Measurements from ENCODE around the gene CILP2.

GRCh38 chr19:19579533-19580361 lies 41.7 kb downstream of the CILP2 start:
- TF ChIP-seq EZH2 (IDR thresholded peaks at IDR 0.05; ENCODE audit: low read depth, low read length, severe bottlenecking) (no peak), ATF2 (IDR thresholded peaks at IDR 0.05; ENCODE audit: low read length) (no peak), POLR2A (IDR thresholded peaks at IDR 0.05; ENCODE audit: control extremely low read depth in 1 of 2, low read depth in 2 of 2, low read length in 2 of 2) (no peak), POU5F1 (IDR thresholded peaks at IDR 0.05; ENCODE audit: low read depth, low read length) (no peak), GABPA (IDR thresholded peaks at IDR 0.05; ENCODE audit: borderline replicate concordance, insufficient read depth, low read length) (no peak), CTCF (IDR thresholded peaks at IDR 0.05; ENCODE audit: control extremely low read depth in 1 of 3, insufficient read depth in 1 of 3, low read depth in 1 of 3, low read length in 3 of 3) (no peak), CTBP2 (IDR thresholded peaks at IDR 0.05; ENCODE audit: borderline replicate concordance, insufficient read depth, insufficient read length, low read length) (no peak), CHD2 (IDR thresholded peaks at IDR 0.05; ENCODE audit: low read length) (no peak), ATF3 (IDR thresholded peaks at IDR 0.05; ENCODE audit: insufficient read depth, low read depth, low read length) (no peak), EP300 (IDR thresholded peaks at IDR 0.05; ENCODE audit: borderline replicate concordance in 1 of 2, low read depth in 2 of 2, low read length in 2 of 2) (no peak), TBP (IDR thresholded peaks at IDR 0.05; ENCODE audit: low read depth, low read length) (no peak)

Measured in H1 (cell line).